HG03439 (cell line): Measurements from ENCODE around the gene SORCS3.

Experiments
- ATAC-seq: cut with Tn5 transposase; IDR thresholded peaks from one replicate; pipeline ENCODE4 v1.9.1; 2021; ENCODE audit warnings: mild to moderate bottlenecking, moderate library complexity; ENCODE audit not compliant: unreplicated experiment

The SORCS3 gene

GRCh38 chr10:104907521-104907920, 266.4 kb downstream of the SORCS3 start:
- no peak for ATAC-seq

- ATAC-seq, result no peak
These were observed 267.5 kb downstream of the SORCS3 start for GRCh38 chr10:104908581-104908980.

- no peak for ATAC-seq
These were observed 269.6 kb downstream of the SORCS3 start for GRCh38 chr10:104910712-104911111.

GRCh38 chr10:104913390-104913789, 272.3 kb downstream of the SORCS3 start:
- ATAC-seq, result no peak

- no peak for ATAC-seq
These were observed 279.4 kb downstream of the SORCS3 start for GRCh38 chr10:104920476-104920875.

- no peak for ATAC-seq
These were observed 280.7 kb downstream of the SORCS3 start for GRCh38 chr10:104921763-104922162.

GRCh38 chr10:104922810-104923209, 281.7 kb downstream of the SORCS3 start:
- no peak for ATAC-seq

- no peak for ATAC-seq
These were observed 282.4 kb downstream of the SORCS3 start for GRCh38 chr10:104923501-104923900.

- no peak for ATAC-seq
These were observed 283.2 kb downstream of the SORCS3 start for GRCh38 chr10:104924101-104924795.

- no peak for ATAC-seq
These were observed 284.3 kb downstream of the SORCS3 start for GRCh38 chr10:104925232-104925851.

GRCh38 chr10:104928734-104929133, 287.6 kb downstream of the SORCS3 start:
- no peak for ATAC-seq

GRCh38 chr10:104931612-104932134, 290.6 kb downstream of the SORCS3 start:
- no peak for ATAC-seq

- no peak for ATAC-seq
These were observed 294.6 kb downstream of the SORCS3 start for GRCh38 chr10:104935656-104936055.

GRCh38 chr10:104937567-104937966, 296.5 kb downstream of the SORCS3 start:
- ATAC-seq, result no peak

- no peak for ATAC-seq
These were observed 296.9 kb downstream of the SORCS3 start for GRCh38 chr10:104938031-104938430.

GRCh38 chr10:104941662-104942061, 300.6 kb downstream of the SORCS3 start:
- no peak for ATAC-seq

- ATAC-seq, result no peak
These were observed 306.2 kb downstream of the SORCS3 start for GRCh38 chr10:104947314-104947713.

- ATAC-seq, result no peak
These were observed 316.2 kb downstream of the SORCS3 start for GRCh38 chr10:104957178-104957841.

- ATAC-seq, result no peak
These were observed 325.6 kb downstream of the SORCS3 start for GRCh38 chr10:104966563-104967297.

- ATAC-seq, result no peak
These were observed 339.3 kb downstream of the SORCS3 start for GRCh38 chr10:104980368-104980767.

- no peak for ATAC-seq
These were observed 340.9 kb downstream of the SORCS3 start for GRCh38 chr10:104981995-104982394.
